NCI-H1930 (cell line): ENCODE results near the gene AMDHD2.

Experiments
- DNase-seq, 2 experiments: peaks; one replicate each; lab custom pipeline; 2025; lab: John Stamatoyannopoulos, UW

Gene AMDHD2

DNA sequence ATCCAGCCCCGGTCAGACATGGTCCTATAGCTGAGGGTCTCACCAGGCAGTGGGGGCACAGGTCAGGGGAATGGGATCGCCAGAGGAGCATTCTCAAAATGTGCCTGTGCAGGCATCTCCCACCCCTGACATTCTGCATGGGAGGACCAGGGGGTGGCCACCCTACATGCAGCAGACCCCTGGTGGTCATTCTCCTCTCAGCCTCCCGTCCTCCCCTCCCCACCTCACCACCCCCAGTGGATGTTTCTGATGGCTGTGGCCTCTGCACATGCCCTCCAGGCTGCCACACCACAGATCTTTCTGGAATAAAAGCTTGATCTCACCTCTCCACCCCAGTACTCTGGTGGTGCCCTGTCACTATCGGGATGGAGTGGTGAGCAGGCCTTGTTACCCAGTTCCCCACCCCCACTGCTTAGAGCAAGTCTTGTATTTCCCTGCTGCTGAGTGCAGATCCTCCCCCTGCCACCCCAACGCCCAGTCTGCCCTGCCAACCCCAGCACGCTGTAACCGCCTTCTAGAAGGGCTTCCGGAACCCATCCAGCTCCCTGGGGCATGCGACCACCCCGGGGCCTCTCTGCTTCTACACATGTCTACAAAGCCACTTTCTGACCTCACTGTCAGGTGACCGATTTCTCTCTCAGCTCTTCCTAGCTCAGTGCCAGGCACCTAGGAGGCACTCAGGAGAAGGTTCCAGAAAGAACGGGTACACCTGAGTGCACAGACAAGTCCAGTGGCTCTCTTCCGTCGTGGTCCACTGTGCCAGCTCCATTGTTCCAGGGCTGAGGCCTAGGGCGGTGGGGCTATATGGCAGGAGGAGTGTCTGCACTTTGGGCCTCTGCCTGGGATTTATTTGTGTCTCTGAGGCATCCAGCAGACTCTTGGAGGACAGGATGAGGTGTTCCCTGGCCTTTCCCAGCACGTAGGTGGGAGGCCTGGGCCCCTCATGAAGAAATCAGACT lies 36.0 kb upstream of the AMDHD2 start:
- DNase-seq = no peak

DNA sequence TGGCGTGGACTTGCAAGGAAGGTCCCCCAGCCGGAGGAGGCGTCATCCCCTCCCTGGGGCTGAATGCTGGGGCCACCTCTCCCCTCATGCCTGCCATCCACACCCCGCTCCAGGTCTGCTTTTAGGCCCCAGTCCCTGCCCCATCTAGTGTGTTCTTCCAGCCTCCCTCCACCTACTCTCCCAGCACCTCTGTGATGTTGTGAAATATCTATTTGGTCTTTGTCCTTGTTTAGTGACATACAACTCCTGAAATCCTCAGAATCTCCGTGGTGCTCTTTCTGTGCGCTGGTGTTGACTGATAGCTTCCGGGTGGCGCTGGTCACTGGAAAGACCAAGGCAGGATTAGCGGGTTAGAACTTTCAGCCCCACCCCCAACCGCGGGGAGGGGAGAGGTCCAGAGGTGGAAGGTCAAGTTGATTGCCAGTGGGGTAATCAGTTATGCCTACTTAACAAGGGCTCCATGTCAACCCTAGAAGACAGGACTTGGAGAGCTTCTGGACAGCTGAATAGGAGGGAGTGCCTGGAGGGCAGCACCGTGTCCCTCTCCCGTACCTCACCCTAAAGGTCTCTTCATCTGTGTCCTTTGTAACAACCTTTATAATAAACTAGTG lies 35.2 kb upstream of the AMDHD2 start:
- DNase-seq = no peak

DNA sequence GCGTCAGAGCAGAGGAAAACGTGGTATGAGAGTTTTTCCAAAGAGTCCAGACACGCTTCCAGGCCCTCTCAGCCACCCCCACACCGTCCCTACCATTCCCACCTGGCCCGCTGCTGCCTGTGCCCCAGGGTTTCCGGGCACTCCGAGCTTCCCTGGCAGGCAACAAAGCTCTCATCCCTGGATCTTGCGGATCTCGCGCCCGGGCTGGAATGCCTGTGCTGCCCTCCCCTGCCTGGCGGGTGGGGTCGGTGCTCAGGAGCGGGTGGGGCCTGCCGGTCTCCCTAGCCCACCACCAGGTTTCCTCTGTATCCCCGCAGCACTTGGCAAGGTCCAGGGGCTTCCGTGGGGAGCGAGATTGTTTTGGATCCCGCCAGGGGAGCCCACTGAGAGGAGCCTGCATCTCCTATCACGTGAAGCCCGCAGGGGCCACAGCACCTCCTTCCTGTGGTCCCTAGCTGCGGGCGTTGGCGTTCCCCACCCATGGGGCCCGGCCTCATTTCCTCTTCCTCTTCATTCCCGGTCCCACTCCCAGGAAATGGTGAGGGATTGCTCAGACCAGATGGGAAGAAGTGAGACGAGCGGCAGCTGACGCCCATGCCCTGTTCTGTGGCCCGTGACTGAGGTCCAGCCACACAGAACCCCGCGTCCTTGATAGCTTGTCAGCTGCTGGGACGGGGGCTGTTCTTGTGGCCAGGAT lies 34.2 kb upstream of the AMDHD2 start:
- DNase-seq = no peak

DNA sequence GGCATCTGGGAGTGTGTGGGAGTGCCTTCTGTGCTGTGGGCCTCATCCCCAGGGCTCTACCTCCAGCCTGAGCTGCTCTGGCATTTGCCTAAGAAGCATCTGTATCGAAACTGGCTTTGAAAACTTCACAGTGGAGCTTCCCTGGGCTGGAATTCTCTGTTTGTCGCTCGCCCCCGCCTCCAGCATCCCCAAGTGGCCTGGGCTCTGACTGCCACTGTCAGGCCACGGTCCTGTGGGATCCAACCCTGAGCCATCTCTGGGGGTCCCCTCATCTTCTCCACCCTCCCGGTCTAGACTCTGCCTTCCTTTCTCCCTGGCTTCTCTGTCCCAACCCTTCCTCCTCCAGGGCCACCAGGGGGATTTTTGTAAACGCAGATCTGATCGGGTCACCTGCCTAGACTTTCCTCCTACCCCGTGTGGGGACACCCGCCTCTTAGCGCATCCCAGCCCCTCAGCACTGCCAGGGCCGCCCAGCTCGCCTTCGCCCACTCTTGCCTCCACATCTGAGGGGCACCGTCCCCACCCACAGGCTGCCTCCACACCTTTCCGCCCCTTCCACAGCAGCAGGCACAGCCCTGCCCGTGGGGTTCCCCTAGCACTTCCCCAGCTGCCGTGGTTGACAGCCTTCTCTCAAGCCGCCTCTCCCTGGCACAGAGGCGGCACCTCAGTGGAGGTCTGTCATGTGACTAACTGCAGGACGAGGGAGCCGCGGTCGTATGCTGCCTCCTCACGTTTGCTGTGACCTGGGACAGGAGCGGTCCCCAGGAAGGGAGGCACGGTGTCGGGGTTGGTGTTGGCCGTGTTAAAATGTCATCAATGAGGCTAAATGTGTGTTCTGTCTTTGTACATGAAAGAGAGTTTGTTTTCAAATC lies 33.3 kb upstream of the AMDHD2 start:
- no peak for DNase-seq

DNA sequence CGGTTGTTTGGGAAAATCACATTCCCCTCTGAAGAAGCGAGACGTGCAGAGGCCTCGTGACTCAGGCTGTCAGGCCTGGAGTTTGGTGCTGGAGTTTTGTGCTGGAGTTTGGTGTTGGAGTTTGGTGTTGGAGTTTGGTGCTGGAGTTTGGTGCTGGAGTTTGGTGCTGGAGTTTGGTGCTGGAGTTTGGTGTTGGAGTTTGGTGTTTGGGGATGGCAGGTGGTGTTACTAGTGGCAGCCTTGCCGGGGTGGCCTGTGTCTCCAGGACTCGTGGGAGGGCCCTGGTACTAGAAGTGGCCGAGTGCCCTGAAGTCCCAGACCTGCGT lies 32.7 kb upstream of the AMDHD2 start:
- no peak for DNase-seq

DNA sequence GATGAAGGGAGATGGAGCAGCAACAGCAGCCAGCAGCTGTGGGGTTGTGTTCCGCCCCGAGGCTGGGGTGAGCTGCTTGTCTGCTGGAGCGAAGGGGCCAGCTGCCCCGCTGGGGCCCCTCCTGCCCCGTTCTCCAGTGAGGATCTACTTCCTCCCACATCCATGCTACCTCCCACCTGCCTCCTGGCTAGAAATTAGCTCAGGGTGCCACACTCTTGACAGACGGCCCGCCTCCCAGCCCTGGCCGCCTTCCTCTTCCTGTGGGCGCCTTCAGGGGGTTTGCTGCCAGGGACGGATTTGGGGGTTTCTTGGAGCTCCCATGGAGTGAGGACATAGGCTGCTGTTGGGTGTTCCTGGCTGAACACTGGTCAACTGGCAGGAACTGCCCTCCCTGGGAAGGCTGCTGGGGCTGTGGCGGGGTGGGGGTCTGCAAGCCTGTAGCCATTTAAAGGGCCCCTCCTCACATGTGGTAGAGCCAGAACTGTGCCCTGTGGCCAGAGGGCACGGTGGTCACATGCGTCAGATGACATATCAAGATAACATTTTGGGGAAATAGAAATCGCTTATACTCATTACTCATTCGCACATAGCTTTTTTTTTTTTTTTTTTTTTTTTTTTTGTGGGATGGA lies 32.2 kb upstream of the AMDHD2 start:
- no peak for DNase-seq

DNA sequence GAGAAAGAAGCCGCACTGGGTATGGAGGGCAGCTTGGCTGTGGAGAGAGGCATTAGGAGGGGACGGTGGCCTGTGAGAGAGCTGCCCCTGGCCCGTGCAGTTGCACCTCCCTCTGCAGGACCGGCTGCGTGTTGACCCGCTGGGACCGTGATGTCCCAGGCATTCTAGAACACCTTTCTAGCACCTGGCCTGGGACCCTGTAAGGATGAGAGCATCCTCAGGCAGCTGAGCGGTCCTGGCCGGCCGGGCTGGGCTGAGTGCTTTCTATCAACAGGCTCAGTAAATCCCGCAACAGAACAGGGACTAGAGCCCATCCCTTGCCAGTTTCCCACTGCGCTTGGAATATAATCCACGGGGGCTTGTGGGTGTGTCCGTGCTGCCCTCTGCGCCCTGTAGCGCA lies 30.6 kb upstream of the AMDHD2 start:
- no peak for DNase-seq

DNA sequence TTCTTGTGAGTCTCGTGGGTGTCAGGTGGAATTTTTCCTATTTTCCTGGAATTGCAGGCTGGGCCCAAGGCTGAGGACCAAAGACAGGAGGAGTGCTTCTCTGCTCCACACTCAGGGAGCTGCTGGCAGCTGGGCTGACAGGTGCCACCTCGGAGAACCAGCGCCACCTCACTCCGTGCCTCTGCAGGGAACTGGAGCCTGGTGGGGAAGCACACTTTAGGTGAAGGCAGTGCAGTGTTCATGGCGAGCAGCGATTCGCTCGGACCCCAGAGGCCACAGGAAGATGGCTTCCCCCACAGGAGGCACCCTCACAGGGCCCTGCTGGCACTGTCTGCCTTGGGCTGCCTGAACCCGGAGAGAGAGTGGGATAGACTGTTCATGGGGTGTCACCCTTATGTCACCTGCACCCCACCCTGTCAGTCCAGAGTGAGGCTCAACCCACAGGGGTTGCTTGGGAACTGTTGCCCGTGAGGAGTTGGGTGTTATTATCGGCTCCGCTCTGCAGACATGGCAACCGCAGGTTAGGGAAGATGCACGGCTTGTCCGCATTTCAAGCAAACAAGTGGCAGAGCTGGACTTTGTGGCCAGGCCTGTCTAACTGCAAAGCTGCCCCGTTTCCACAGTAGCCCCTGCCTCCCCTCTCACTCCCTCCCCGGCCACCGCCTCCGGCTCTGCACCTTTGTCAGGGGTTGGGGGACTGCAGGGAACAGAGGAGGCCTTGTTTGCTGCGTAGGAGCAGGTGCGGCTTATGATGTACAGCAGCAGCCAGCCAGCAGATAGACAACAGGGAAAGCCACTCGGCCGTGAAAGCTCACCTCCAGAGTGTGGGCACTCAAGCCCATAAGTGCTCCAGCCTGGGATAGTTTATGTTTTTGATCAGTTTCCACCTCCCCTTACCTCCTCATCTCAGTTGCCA lies 29.7 kb upstream of the AMDHD2 start:
- DNase-seq = no peak

DNA sequence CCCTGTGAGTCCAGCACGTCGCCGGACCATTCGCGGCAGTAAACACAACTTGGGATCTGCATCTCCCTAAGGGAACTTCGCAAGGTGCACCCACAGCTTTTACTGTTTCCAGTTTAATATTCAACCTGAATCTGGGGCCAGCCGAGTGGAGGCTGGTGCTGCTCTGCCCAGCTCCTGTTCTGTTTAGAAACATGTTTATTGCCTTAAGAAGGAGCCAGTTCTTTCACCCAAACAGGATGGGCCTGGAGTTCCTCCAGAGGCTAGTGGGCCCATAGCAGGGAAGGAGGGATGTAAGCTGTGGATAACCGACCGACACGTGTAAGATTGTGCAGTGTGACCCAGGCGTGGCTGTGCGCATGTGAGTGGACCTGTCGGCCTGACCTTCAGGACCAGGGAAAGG lies 27.9 kb upstream of the AMDHD2 start:
- DNase-seq = no peak

DNA sequence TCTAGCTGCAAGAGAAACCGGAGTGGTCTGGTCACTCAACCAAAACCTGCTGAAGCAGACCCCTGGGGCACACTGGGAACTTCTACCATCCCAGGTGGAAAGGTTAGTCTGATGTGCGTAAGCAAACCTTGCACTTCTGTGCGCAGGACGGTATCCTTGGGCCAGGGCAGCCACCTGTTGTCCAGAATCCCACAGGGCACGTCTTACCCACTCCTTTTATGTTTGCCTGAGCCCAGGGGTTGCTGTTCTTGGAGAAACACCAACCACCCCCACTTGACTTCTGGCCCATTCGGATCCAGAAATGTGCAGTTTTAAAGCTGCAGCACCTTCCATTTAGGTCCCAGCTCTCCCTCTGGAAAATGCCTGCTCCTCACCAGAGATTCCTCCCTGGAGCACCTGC lies 26.6 kb upstream of the AMDHD2 start:
- DNase-seq = no peak

DNA sequence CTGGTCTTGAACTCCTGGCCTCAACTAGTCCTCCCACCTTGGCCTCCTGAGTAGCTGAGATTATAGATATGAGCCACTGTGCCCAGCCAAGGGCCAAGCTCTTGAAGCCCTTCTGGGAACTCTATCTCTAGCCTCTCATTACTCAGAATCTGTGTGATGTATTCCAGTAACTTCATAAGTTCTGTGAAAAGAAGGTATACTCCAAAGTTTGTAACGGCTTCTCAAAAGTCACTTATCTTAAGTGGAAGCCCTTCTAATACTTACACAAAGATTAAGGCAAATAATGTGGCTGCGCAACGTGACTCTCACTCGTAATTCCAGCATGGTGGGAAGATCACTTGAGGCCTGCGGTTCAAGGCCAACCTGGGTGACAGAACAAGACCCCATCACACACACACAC lies 25.6 kb upstream of the AMDHD2 start:
- no peak for DNase-seq

DNA sequence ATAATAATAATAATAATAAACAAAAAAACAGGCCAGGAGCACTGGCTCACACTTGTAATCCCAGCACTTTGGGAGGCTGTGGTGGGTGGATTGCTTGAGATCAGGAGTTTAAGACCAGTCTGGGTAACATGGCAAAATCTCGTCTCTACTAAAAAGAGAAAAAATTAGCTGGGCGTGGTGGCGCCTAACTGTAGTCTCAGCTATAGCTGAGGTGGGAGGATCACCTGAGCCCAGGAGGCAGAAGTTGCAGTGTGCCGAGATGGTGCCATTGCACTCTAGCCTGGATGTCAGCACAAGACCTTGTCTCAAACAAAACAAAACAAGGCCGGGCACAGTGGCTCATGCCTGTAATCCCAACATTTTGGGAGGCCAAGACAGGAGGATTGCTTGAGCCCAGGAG lies 25.1 kb upstream of the AMDHD2 start:
- no peak for DNase-seq

DNA sequence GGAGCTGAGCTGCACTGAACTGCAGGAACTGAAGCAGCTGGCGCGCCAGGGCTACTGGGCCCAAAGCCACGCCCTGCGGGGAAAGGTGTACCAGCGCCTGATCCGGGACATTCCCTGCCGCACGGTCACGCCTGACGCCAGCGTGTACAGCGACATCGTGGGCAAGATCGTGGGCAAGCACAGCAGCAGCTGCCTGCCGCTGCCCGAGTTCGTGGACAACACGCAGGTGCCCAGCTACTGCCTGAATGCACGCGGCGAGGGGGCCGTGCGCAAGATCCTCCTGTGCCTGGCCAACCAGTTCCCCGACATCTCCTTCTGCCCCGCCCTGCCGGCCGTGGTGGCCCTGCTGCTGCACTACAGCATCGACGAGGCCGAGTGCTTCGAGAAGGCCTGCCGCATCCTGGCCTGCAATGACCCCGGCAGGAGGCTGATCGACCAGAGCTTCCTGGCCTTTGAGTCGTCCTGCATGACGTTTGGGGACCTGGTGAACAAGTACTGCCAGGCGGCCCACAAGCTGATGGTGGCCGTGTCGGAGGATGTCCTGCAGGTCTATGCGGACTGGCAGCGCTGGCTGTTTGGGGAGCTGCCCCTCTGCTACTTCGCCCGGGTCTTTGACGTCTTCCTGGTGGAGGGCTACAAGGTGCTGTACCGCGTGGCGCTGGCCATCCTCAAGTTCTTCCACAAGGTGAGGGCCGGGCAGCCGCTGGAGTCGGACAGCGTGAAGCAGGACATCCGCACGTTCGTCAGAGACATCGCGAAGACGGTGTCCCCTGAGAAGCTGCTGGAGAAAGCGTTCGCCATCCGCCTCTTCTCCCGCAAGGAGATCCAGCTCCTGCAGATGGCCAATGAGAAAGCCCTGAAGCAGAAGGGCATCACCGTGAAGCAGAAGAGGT lies 23.7 kb upstream of the AMDHD2 start:
- DNase-seq = no peak

DNA sequence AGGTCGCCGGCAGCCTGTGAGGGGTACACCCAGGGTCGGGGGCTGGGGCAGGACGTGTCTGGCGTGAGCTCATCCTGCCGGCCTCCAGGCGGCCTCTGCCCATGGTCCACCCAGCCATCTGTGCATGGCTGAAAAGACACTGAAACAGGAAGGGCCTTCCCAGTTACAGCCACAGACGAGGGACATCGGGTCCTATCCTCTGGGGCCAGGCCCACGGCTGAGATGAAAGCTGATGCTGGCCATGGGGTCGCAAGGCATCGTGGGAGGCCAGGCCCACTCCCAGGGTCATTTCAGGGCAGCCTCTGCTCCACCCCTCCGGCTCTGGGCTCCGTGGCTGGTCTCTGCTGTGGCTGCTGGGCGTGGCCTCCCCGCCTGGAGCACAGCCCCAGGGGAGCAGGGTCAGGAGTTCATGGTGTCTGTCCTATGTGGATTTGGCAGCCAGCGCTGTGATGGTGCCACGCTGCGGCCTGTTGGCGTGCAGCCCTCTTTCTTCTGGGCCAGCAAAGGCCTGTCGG lies 23.0 kb upstream of the AMDHD2 start:
- DNase-seq = no peak

DNA sequence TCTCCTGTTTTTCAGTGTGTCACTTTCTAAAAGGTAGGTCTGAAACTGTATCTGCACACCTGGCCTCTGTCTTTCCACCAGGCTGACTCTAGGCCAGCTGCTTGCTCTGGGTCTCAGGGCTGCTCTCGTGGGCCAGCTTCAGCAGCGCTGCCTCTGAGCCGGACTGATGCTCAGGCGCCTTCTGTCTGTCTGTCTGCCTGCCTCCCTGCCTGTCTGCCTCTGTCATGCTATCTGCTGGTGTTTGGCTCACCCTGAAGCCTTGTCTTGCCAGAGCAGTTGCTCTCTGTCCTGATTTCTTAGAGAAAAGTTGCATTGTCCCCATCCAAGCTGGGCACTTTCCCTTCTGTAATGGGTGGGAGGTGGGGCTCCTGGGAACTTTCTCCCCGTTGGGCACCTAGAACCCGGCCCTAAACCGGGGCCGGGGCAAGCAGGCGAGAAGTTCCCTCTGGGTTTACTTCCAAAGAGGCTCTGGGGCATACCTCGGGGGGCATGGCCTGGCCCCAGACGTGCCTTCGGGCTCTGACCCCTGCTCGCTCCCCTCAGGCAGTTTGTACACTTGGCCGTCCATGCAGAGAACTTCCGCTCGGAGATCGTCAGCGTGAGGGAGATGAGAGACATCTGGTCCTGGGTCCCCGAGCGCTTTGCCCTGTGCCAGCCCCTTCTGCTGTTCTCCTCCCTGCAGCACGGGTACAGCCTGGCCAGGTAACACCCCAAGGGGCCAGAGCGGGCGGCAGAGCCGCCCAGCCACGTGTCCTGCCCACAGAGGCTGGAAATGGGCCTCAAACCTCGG lies 22.3 kb upstream of the AMDHD2 start:
- DNase-seq = no peak

DNA sequence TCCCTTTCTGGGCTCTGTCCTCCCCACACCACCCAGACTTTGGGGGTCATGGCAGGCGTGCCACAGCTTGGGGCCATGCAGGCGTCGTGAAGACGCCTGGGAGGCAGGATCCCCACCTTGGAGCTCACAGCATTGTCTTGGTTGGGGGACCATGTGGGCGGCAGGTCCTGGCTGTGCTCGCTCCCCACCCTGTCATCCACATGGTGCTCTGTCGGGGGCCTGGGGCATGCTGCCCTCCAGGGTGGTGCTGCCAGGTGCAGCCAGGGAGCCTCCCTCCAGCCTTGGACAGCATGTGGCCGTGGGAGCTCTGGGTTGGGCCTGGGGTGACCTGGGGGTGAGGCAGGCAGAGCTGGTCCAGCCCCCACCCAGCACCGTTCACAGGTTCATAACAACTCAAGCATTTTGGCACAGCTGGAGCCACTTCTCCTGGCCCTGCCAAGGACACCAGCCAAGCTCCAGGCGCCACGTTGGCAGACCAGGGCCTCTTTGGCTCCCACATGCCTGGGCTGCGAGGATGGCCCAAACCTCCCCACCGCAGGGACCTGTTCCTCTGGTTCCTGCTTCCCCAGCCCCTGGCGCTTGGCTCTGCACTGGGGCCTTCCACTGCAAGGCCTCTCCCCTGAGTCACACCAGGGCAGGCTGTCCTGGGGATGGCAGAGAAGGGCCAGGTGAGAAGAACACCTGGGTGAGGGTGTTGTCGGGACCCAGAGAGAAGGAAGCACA lies 21.5 kb upstream of the AMDHD2 start:
- DNase-seq = no peak

DNA sequence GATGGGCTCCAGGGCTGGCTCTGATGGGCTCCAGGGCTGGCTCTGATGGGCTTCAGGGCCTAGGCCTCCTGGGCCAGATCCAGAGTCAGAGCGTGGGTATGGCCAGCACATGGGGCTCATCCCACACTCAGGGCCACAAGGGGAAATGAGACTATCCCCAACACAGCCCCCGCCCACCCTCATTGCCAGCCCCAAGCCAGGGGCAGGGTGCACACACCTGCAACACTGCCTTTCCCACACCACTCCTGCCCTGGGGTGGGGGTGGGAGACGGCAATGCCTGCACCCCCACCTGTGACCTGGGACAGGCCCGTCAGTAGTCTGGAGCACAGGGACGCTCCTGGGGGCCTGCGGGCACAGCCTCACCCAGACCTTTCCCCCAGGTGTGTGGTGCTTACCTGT lies 20.7 kb upstream of the AMDHD2 start:
- DNase-seq = no peak

DNA sequence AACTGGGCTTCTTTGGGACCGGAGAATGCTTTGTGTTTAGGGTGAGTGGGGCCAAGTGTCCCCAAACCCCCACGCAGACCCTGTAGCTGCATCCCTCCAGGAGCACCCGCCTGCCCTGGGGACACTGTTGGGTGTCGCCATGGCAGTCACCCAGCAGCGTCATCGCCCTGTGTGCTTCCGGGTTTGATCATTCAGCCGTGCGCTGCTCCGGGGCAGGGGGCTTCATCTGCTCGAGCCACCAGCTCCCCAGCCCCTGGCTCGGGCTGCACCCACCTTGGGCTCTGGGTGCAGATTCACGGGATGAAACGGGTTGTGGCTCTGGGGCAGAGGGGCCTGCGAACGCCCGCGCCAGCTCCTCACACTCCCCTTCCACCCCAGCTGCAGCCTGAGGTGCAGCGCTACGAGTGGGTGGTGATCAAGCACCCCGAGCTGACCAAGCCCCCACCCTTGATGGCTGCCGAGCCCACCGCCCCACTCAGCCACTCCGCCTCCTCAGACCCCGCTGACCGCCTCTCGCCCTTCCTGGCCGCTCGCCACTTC lies 20.2 kb upstream of the AMDHD2 start:
- DNase-seq = no peak
